GM21619 (cell line): ENCODE results near the gene SHC3.
"Not testable (repeated sequence)": the region's sequence is repeated elsewhere in the genome, so short reads cannot be mapped to it uniquely, and the experiment has no call there.

Source experiments
- ATAC-seq: cut with Tn5 transposase; IDR thresholded peaks from one replicate; pipeline ENCODE4 v1.9.1; 2021; ENCODE audit not compliant: unreplicated experiment

Gene SHC3

GRCh38 chr9:89177944-89178829, at the start of gene SHC3:
Gene SHC3 (minus strand): TSS chr9:89178818. CDS start chr9:89178460, 358 bp downstream.
- ATAC-seq: no peak

GRCh38 chr9:89225991-89226471, 47.4 kb upstream of the SHC3 start:
- no peak for ATAC-seq

GRCh38 chr9:89225587-89225986, 47.0 kb upstream of the SHC3 start:
- ATAC-seq: no peak

- no peak for ATAC-seq
Measured at GRCh38 chr9:89225036-89225435, 46.4 kb upstream of the SHC3 start.

- no peak for ATAC-seq
Measured at GRCh38 chr9:89224633-89225032, 46.0 kb upstream of the SHC3 start.

- no peak for ATAC-seq
Measured at GRCh38 chr9:89223396-89223977, 44.9 kb upstream of the SHC3 start.

- ATAC-seq: no peak
Measured at GRCh38 chr9:89219637-89220036, 41.0 kb upstream of the SHC3 start.

- ATAC-seq: no peak
Measured at GRCh38 chr9:89218040-89218928, 39.7 kb upstream of the SHC3 start.

- no peak for ATAC-seq
Measured at GRCh38 chr9:89215342-89215741, 36.7 kb upstream of the SHC3 start.

- no peak for ATAC-seq
Measured at GRCh38 chr9:89213396-89213880, 34.8 kb upstream of the SHC3 start.

- ATAC-seq: no peak
Measured at GRCh38 chr9:89212171-89212570, 33.6 kb upstream of the SHC3 start.

GRCh38 chr9:89209311-89209710, 30.7 kb upstream of the SHC3 start:
- not testable (repeated sequence) for ATAC-seq

GRCh38 chr9:89207026-89207425, 28.4 kb upstream of the SHC3 start:
- no peak for ATAC-seq

- ATAC-seq: no peak
Measured at GRCh38 chr9:89204801-89205200, 26.2 kb upstream of the SHC3 start.

- ATAC-seq: no peak
Measured at GRCh38 chr9:89195131-89195797, 16.6 kb upstream of the SHC3 start.

- no peak for ATAC-seq
Measured at GRCh38 chr9:89194421-89195130, 16.0 kb upstream of the SHC3 start.

- ATAC-seq: no peak
Measured at GRCh38 chr9:89191004-89191403, 12.4 kb upstream of the SHC3 start.

- ATAC-seq: no peak
Measured at GRCh38 chr9:89189215-89189614, 10.6 kb upstream of the SHC3 start.

GRCh38 chr9:89187950-89188349, 9.3 kb upstream of the SHC3 start:
- no peak for ATAC-seq

GRCh38 chr9:89187541-89187940, 8.9 kb upstream of the SHC3 start:
- no peak for ATAC-seq
